ENCODE data around the gene PRAMEF26.
"Not testable (repeated sequence)": the region's sequence is repeated elsewhere in the genome, so short reads cannot be mapped to it uniquely, and the experiment has no call there.

DNA sequence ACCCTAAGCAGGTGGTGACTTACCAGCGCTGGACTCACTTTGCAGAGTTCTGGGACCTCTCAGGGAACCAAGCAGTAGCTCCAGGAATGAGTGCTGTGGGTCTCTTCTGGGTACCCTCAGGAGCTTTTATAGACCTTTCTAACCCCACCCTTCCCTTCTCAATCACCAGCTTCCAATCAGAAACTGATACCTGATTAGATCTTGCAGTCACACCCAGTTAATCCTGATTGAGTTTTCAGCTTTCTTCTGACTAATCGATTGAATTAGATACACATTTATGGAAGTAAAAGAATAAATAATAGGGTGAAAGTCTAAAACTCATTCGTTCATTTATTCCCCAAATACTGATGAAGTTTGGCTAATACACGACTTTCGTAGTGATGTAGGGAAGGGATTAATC, 45.5 kb upstream of the PRAMEF26 start, which contains the start of gene PRAMEF13:
- TF ChIP-seq, protein P1, sequence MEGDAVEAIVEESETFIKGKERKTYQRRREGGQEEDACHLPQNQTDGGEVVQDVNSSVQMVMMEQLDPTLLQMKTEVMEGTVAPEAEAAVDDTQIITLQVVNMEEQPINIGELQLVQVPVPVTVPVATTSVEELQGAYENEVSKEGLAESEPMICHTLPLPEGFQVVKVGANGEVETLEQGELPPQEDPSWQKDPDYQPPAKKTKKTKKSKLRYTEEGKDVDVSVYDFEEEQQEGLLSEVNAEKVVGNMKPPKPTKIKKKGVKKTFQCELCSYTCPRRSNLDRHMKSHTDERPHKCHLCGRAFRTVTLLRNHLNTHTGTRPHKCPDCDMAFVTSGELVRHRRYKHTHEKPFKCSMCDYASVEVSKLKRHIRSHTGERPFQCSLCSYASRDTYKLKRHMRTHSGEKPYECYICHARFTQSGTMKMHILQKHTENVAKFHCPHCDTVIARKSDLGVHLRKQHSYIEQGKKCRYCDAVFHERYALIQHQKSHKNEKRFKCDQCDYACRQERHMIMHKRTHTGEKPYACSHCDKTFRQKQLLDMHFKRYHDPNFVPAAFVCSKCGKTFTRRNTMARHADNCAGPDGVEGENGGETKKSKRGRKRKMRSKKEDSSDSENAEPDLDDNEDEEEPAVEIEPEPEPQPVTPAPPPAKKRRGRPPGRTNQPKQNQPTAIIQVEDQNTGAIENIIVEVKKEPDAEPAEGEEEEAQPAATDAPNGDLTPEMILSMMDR (IDR thresholded peaks at IDR 0.05): not testable (repeated sequence)
- not testable (repeated sequence) for TF ChIP-seq POLR2A (IDR thresholded peaks at IDR 0.05)

All from heart left ventricle (tissue), 13 donors.